GM12874 (cell line): Measurements from ENCODE around the gene REG1B.

ENCODE experiments used
- CTCF ChIP-seq: IDR thresholded peaks from 2 replicates; pipeline ENCODE4 v1.5.1; 2011; ENCODE audit warnings: low read depth, mild to moderate bottlenecking, control low read depth, low read length, moderate library complexity; ENCODE audit not compliant: insufficient read depth

The REG1B gene

GRCh38 chr2:79122676-79123075, 34.9 kb upstream of the REG1B start:
- TF ChIP-seq CTCF: no peak

- no peak for TF ChIP-seq CTCF
These were observed 32.5 kb upstream of the REG1B start, which contains the start of gene REG1A for GRCh38 chr2:79120194-79120713. TSS of gene REG1A (plus strand) at chr2:79120488. CDS start at chr2:79120862, 374 bp downstream.

- no peak for TF ChIP-seq CTCF
These were observed 29.5 kb upstream of the REG1B start for GRCh38 chr2:79116997-79117928.

GRCh38 chr2:79114797-79115494, 27.2 kb upstream of the REG1B start:
- no peak for TF ChIP-seq CTCF

GRCh38 chr2:79112269-79112668, 24.5 kb upstream of the REG1B start:
- TF ChIP-seq CTCF: no peak

- TF ChIP-seq CTCF: no peak
These were observed 17.5 kb upstream of the REG1B start for GRCh38 chr2:79105259-79105658.

- TF ChIP-seq CTCF: no peak
These were observed 15.4 kb upstream of the REG1B start for GRCh38 chr2:79103214-79103613.
